RWPE2 (cell line): ENCODE results near the gene C6orf15.

Source experiments
- ATAC-seq: fragments of 200-7000 bp; cut with Tn5 transposase; 3 replicates; pipeline ENCODE4 v1.9.1; 2021; ENCODE audit warnings: low read depth
- DNase-seq: peaks from one replicate; pipeline ENCODE4 v3.0.0-alpha.2; 2020; ENCODE audit warnings: low spot score
- H3K27ac ChIP-seq: fragments of 450-650 bp; 2 replicates; pipeline ENCODE4 v1.5.1; 2017; ENCODE audit warnings: mild to moderate bottlenecking; ENCODE audit not compliant: poor library complexity, severe bottlenecking
- H3K27me3 ChIP-seq: fragments of 250-450 bp; sonication (Bioruptor Pico); 2 replicates; pipeline ENCODE4 v1.5.1; 2021; ENCODE audit warnings: mild to moderate bottlenecking, moderate library complexity; ENCODE audit not compliant: insufficient read depth, poor library complexity, severe bottlenecking
- H3K36me3 ChIP-seq: fragments of 250-450 bp; sonication (Bioruptor Pico); 2 replicates; pipeline ENCODE4 v1.5.1; 2020; ENCODE audit warnings: low read depth, mild to moderate bottlenecking, moderate library complexity
- H3K4me1 ChIP-seq: fragments of 250-450 bp; sonication (Bioruptor Pico); 2 replicates; pipeline ENCODE4 v1.5.1; 2021; ENCODE audit warnings: mild to moderate bottlenecking, moderate library complexity; ENCODE audit not compliant: insufficient read depth, poor library complexity, severe bottlenecking
- H3K4me3 ChIP-seq: fragments of 250-450 bp; sonication (Bioruptor Pico); 2 replicates; pipeline ENCODE4 v1.5.1; 2021; ENCODE audit warnings: mild to moderate bottlenecking, moderate library complexity; ENCODE audit not compliant: severe bottlenecking
- H3K9me3 ChIP-seq: fragments of 250-450 bp; sonication (Bioruptor Pico); 2 replicates; pipeline ENCODE4 v1.5.1; 2021; ENCODE audit warnings: mild to moderate bottlenecking, moderate library complexity; ENCODE audit not compliant: severe bottlenecking
- CTCF ChIP-seq: fragments of 450-650 bp; IDR thresholded peaks from one replicate; pipeline ENCODE4 v1.5.1; 2017; ENCODE audit warnings: mild to moderate bottlenecking, moderate library complexity; ENCODE audit not compliant: poor library complexity, severe bottlenecking

Gene C6orf15

GRCh38 chr6:31090973-31091364 lies 21.4 kb downstream of the C6orf15 start:
- Histone ChIP-seq H3K36me3 (no peaks in the 10 kb centered on the region), H3K9me3 (no peaks in the 10 kb centered on the region), H3K27me3 (no peaks in the 10 kb centered on the region), H3K4me1 (peaks cover 23% of the 10 kb centered on the region), H3K27ac (no peak overlapping the region), H3K4me3 (no peak overlapping the region)
- no peak for TF ChIP-seq CTCF
- ATAC-seq = no peak
- no peak for DNase-seq

- Histone ChIP-seq H3K27ac (no peak overlapping the region), H3K27me3 (no peaks in the 10 kb centered on the region), H3K9me3 (no peaks in the 10 kb centered on the region), H3K36me3 (no peaks in the 10 kb centered on the region), H3K4me1 (peaks cover 23% of the 10 kb centered on the region), H3K4me3 (no peak overlapping the region)
- DNase-seq = no peak
- no peak for ATAC-seq
- no peak for TF ChIP-seq CTCF
Observed at GRCh38 chr6:31090275-31090972, 22.0 kb downstream of the C6orf15 start.

- DNase-seq (no peak), ATAC-seq (peak; percentile 96)
- no peaks in the 10 kb centered on the region for H3K9me3 ChIP-seq
- peak overlapping the region; percentile 73 for H3K27ac ChIP-seq
- peak; percentile 84 for TF ChIP-seq CTCF
- H3K36me3 ChIP-seq = no peaks in the 10 kb centered on the region
- no peak overlapping the region for H3K4me3 ChIP-seq
- no peaks in the 10 kb centered on the region for H3K27me3 ChIP-seq
- H3K4me1 ChIP-seq = peaks cover 12% of the 10 kb centered on the region
Observed at GRCh38 chr6:31087494-31088089, 24.8 kb downstream of the C6orf15 start.

- H3K27ac ChIP-seq = peak overlapping the region; percentile 73
- no peak for TF ChIP-seq CTCF
- no peaks in the 10 kb centered on the region for H3K36me3 ChIP-seq
- ATAC-seq (peak; percentile 61), DNase-seq (no peak)
- H3K4me1 ChIP-seq = peaks cover 12% of the 10 kb centered on the region
- H3K9me3 ChIP-seq = no peaks in the 10 kb centered on the region
- no peaks in the 10 kb centered on the region for H3K27me3 ChIP-seq
- no peak overlapping the region for H3K4me3 ChIP-seq
Observed at GRCh38 chr6:31086788-31087440, 25.5 kb downstream of the C6orf15 start.
